ENCODE data around the gene KMT2B.

KMT2B gene

DNA sequence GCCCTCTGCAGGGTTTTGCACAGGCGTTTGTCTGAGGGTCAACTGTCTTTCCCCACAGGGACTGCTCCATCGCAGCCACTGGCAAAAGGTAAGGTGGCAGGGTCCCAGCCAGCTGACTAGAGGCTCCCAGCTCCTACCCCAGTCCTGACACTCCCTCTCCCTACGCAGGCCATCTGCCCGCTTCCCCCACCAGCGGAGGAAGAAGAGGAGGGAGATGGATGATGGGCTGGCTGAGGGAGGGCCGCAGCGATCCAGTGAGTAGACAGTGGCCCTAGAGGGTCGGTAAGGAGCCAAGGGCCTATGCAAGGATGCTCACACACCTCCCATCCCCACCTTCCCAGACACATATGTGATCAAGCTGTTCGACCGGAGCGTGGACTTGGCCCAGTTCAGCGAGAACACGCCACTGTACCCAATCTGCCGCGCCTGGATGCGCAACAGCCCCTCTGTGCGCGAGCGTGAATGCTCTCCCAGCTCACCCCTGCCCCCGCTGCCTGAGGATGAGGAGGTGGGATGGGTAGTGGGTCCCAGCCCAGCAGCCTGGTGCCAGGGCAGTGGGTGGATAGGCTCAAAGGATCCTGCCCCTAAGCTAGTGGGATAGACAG is 35.0 kb downstream of the KMT2B start:
- TF ChIP-seq, protein P1, sequence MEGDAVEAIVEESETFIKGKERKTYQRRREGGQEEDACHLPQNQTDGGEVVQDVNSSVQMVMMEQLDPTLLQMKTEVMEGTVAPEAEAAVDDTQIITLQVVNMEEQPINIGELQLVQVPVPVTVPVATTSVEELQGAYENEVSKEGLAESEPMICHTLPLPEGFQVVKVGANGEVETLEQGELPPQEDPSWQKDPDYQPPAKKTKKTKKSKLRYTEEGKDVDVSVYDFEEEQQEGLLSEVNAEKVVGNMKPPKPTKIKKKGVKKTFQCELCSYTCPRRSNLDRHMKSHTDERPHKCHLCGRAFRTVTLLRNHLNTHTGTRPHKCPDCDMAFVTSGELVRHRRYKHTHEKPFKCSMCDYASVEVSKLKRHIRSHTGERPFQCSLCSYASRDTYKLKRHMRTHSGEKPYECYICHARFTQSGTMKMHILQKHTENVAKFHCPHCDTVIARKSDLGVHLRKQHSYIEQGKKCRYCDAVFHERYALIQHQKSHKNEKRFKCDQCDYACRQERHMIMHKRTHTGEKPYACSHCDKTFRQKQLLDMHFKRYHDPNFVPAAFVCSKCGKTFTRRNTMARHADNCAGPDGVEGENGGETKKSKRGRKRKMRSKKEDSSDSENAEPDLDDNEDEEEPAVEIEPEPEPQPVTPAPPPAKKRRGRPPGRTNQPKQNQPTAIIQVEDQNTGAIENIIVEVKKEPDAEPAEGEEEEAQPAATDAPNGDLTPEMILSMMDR (IDR thresholded peaks at IDR 0.05; ENCODE audit: low read depth, low read length), result no peak
- no peak overlapping the region for H3K4me3 ChIP-seq (ENCODE audit: low read depth, low read length)

DNA sequence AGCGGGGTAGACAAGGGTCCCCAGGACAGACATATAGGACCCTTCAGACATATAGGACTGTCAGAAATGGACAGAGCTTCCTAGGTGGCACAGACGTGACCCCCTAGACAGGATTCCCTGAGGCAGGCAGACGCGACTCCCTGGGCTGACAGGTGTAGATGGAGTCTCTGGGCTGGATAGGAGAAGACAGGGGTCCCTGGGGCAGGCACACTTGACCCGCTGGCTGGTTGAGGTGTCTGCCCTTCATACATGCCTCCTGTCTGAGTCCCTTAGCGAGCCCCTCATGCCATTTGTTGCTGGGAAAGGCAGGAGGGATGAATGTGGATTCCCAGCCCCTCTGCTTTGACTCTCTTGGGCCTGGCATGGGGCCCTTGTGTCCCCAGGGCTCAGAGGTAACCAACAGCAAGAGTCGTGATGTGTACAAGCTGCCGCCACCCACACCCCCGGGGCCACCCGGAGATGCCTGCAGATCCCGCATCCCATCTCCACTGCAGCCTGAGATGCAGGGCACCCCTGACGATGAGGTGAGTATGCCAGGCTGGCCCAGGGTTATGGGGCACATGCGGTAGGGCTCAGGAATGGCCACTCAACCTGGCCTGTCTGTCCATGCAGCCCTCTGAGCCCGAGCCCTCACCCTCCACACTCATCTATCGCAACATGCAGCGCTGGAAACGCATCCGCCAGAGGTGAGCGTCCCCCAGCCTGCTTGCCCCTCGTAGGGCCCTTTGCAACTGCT is 36.0 kb downstream of the KMT2B start:
- TF ChIP-seq, protein P1 (IDR thresholded peaks at IDR 0.05; ENCODE audit: low read depth, low read length), result no peak
- H3K4me3 ChIP-seq (ENCODE audit: low read depth, low read length), result no peak overlapping the region

DNA sequence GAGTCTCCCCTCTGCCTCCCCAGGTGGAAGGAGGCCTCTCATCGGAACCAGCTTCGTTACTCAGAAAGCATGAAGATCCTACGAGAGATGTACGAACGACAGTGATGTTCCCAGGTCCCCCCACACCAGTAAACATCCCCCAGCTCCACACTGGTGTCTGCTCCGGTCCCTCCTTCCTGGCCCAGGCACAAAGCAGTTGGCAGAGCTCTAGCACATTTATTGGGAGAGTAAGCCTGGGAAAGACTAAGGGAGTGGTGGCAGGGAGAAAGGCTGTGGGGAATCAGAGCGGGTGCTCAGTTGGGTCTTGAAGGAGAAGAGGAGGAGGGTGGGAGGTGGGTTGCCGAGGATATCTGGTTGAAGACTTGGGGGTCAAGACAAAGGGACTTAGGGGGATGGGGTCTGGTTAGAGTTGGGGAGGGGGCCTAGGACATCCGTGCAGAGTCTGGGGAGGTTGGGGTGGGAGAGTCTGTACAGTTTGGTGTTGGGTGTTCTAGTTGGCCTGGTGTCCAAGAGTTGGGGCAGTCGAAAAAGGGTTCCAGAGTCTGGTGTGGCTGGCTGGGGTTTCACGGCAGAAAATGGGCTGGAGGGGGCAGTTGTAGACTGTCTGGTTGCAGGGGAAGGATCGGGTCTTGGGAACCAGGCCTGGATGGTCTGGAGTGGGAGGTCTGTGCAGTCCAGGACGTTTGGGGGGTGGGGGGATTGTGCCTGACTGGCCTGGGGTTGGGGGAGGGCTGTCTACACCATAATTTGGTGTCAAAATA is 36.7 kb downstream of the KMT2B start:
- no peak overlapping the region for H3K4me3 ChIP-seq (ENCODE audit: low read depth, low read length)
- TF ChIP-seq, protein P1 (IDR thresholded peaks at IDR 0.05; ENCODE audit: low read depth, low read length), result no peak

DNA sequence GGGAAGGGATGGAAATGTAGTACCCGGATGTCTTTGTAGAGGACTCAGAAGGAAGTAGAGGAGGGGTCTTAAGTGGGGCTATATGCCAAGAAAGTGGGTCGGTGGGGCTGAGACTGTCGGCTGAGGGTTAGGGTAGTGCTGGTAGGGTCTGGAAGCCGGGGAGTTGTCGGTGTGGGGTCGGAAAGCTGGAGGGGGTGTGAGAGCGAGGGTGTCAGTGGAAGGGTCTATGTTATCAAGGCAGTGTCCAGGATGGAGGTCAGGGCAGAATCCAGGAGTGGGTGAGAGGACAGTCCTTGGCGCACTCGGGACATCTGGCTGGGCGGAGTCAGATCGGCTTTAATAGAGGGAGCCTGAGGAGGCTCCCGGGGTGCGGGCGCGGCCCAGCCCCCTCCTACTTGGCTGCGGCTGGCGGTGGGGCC is 37.3 kb downstream of the KMT2B start:
- H3K4me3 ChIP-seq (ENCODE audit: low read depth, low read length), result peak overlapping the region; percentile 34
- TF ChIP-seq, protein P1 (IDR thresholded peaks at IDR 0.05; ENCODE audit: low read depth, low read length), result no peak

DNA sequence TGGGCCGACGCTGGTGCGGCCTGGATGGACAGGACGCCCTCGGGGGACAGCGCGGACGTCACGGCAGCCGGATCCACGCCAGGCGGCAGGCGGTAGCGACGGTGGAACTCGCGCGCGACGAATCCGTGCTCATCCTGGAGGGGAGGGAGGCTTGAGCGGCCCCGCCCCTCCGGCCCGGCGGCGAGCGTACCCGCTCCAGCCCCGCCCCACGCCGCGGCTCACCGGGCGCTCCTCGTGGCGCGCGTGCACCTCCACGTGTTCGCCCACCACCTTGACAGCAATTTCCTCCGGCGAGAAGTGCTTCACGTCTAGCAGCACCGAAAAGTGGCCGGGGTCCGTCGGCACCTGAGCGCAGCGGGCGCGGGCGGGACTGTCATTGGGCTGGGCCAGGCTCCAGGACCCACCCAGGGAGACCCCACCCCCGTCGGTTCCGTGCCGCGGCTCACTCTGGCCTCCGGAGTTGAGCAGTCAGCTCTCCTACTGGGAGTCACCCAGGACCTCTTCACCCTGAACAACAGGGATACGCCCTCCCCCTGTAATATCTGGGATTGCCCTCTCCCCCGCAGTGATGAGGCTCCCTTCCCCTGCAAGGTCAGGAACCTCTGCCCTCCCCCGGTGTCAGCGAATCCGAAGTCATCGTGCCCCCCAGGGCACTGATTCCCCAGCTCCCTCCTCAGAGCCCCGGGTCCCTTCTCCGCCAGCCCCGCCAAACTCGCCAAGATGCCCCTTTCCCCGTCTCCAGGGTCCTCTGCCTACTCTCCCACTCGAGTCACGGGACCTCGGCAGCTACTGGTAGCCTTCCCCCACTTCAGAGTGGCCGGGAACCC is 38.0 kb downstream of the KMT2B start:
- TF ChIP-seq, protein P1 (IDR thresholded peaks at IDR 0.05; ENCODE audit: low read depth, low read length), result no peak
- H3K4me3 ChIP-seq (ENCODE audit: low read depth, low read length), result peak overlapping the region; percentile 96

DNA sequence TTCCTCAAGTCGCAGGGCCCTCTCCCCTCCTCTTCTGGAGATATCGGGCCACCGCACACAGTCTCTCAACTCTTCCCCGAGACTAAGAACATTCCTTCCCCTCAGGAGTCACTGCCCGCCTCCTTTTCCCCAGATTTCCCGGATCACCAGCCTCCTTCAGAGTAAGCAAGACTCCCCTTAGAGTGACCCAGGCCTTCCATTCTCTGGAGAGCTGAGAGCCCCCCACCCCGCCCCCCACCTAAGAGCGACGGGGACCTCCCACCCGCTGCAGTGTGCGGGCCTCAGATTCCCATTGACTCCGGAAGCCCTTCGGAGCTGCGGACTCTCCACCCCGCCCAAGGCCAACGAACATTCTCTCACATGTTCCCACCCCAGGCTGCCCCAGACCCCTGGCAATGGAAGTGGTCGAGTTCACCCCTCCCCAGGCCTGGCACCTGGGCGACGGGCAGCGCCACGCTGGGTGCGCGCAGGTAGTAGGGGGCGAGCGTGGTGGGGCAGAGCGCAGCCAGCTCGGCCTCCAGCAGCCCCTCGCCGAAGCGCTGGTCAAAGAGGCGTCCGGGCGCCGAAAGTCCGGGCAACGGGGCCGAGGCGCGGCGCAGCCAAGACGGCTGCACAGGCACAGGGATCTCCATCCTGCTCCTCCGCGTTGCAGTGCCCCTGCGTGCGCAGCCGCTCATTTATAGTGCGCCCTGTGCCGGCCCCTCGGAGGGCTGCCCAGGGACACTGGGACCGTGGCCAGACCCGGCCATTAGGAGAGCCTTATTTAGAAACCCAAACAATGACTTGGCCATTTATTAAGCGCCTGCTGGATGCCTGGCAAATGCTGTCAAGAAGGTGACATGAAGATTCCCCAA is 38.8 kb downstream of the KMT2B start, which contains the start of gene HSPB6:
TSS of gene HSPB6 (minus strand) at position 653 of the 854 bp plus-strand sequence. CDS start at position 632, 21 bp downstream.
- peak within 1 kb of the TSS; percentile 96 for H3K4me3 ChIP-seq (ENCODE audit: low read depth, low read length)
- TF ChIP-seq, protein P1 (IDR thresholded peaks at IDR 0.05; ENCODE audit: low read depth, low read length), result no peak

All from WI38 (cell line).